Lung (tissue), 12 donors: ENCODE results near the gene RNF13. TPM values are rescaled to one million over a fixed set of nuclear protein-coding genes. Genes with fewer than 3 reads are reported as not detected.

Experiments
- ATAC-seq: fragments of 200-7000 bp; cut with Tn5 transposase; one replicate; pipeline ENCODE4 v1.9.1; 2020; ENCODE audit warnings: moderate number of reproducible peaks; ENCODE audit not compliant: insufficient read depth, low FRiP score
- DNase-seq, 3 donors: peaks; one replicate each; pipeline ENCODE4 v3.0.0-alpha.2; 2013 to 2017
- H3K27ac ChIP-seq, 2 donors: one replicate each; pipeline ENCODE4 v1.5.1; 2013; ENCODE audit warnings: mild to moderate bottlenecking in 2 of 2, moderate library complexity in 2 of 2, control low read depth in 1 of 2, inconsistent platforms in 1 of 2, low read depth in 1 of 2, low read length in 1 of 2
- H3K27me3 ChIP-seq, 3 donors: one replicate each; pipeline ENCODE4 v1.5.1; 2013; ENCODE audit warnings: low read length in 2 of 3; ENCODE audit not compliant: control insufficient read depth in 3 of 3, insufficient read depth in 3 of 3
- H3K36me3 ChIP-seq, 4 donors: one replicate each; pipeline ENCODE4 v1.5.1; 2013; ENCODE audit warnings: low read length in 4 of 4, mild to moderate bottlenecking in 1 of 4, moderate library complexity in 1 of 4; ENCODE audit not compliant: control insufficient read depth in 4 of 4, insufficient read depth in 4 of 4
- H3K4me1 ChIP-seq, 5 donors: one replicate each; pipeline ENCODE4 v1.5.1; 2013; ENCODE audit warnings: low read length in 5 of 5, mild to moderate bottlenecking in 2 of 5, moderate library complexity in 1 of 5; ENCODE audit not compliant: control insufficient read depth in 5 of 5, insufficient read depth in 5 of 5
- H3K4me3 ChIP-seq: one replicate; pipeline ENCODE4 v1.5.1; 2013; ENCODE audit warnings: mild to moderate bottlenecking, control low read depth, moderate library complexity
- H3K9ac ChIP-seq, 2 donors: one replicate each; pipeline ENCODE4 v1.5.1; 2013; ENCODE audit warnings: low read length in 2 of 2, control low read depth in 1 of 2; ENCODE audit not compliant: insufficient read depth in 1 of 2
- H3K9me3 ChIP-seq, 4 donors: one replicate each; pipeline ENCODE4 v1.5.1; 2013; ENCODE audit warnings: low read length in 3 of 4, mild to moderate bottlenecking in 1 of 4, moderate library complexity in 1 of 4; ENCODE audit not compliant: control insufficient read depth in 4 of 4, insufficient read depth in 3 of 4
- CTCF ChIP-seq: IDR thresholded peaks from 2 replicates; pipeline ENCODE4 v1.5.1; 2012; ENCODE audit warnings: mild to moderate bottlenecking; ENCODE audit errors: control extremely low read depth, extremely low read depth
- whole genome bisulfite sequencing, 2 donors: extraction: QIAGEN DNeasy Blood & Tissue Kit; methylation state at CpG; one replicate each; pipeline ENCODE4 v1.1.7; 2013; 5-methylcytosine and 5-hydroxymethylcytosine counted together
- polyA plus RNA-seq, 2 donors: library from polyadenylated mRNA; stranded (reverse); fragments of 200-250 nt; gene quantifications; one replicate each; pipeline ENCODE4 v1.2.1, GENCODE V29; 2013
- total RNA-seq, 2 donors: library from RNA; depleted of rRNA in 1 of 2; stranded (reverse); fragments of >200 nt in 1 of 2; gene quantifications; one replicate each; pipeline ENCODE4 v1.2.1, GENCODE V29; 2014 to 2021
- donor health status: control.
- donor health status: control.
- donor health status: Bipolar disorder and iron deficiency.
- donor health status: healthy.
- donor health status: DM: yes; HTN: yes; CAD: no.

The RNF13 gene
- total and polyA plus RNA-seq, 4 donors, result 56.2 to 170 (median 96.7) TPM

DNA sequence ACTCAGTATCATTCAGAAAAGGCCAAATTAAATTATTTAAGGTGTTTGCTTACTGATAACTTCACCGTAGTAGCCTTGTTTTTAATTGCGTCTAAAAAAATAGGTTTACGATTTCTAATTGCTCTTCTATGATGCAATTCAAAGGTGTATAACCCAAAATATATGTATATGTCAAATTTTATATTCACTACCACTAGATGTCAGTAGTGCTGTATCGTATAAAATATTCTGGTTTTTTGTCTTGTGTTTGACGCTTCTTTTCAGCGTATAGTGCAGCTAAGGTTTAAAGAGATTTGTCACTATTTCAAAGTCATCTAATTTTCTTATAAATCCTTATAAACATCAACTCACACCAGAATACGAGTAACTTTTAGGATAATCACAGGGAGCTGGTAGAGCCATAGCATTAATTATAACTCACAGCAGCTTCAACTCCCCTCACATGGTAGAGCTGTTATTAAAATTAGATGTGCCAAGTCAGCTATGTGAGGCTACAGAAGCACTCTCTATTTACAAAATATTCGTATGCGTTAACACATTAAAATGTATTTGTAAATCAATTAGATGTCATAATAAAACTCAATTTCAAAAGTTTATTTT, 154.2 kb downstream of the RNF13 start:
- H3K36me3 ChIP-seq, result peaks cover 0 to 15% (median 8%) of the 10 kb centered on the region in 4 donors
- H3K9ac ChIP-seq, result peak overlapping the region in 1 of 2 donors; percentile 4
- WGBS, 2 donors, result 30 to 34% methylated on average over 9 of the region's 9 CpGs

DNA sequence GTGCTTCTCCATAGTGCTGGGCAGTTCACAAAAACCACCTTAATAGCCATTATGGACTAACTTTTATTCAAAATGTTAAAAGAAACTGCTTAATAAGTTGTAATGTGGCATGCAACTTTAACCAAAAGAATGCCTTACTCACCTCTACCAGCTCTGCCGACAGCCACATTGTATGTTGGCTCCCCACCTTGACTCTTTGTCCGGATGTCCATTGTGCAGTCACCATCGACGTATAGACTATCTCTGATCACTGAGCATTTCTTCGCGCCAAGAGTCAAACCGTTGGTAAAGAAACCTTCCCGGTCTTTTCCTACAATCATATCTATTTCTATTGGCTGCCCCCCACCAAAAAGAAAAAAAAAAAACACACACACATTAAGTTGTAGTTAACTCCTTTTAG, 155.2 kb downstream of the RNF13 start:
- no peak overlapping the region for H3K9ac ChIP-seq
- H3K36me3 ChIP-seq, result peaks cover 0 to 15% (median 8%) of the 10 kb centered on the region in 4 donors
- H3K9me3 ChIP-seq, result no peaks in the 10 kb centered on the region
- ATAC-seq (no peak), DNase-seq (peak in 1 of 3 donors; percentile 49)
- 87% methylated on average over 8 of the region's 8 CpGs for WGBS, 2 donors
- H3K27me3 ChIP-seq, result no peaks in the 10 kb centered on the region
- peak overlapping the region in 1 of 2 donors; percentile 16 for H3K27ac ChIP-seq
- H3K4me3 ChIP-seq, result no peak overlapping the region
- TF ChIP-seq CTCF, result no peak
- peaks cover 0 to 45% (median 15%) of the 10 kb centered on the region in 5 donors for H3K4me1 ChIP-seq

More for the DNA sequence above, 154.2 kb downstream of the RNF13 start:
- H3K4me3 ChIP-seq, result no peak overlapping the region
- no peaks in the 10 kb centered on the region for H3K27me3 ChIP-seq
- H3K27ac ChIP-seq, result no peak overlapping the region
- peak in 2 of 3 donors; percentile 83 to 85 for DNase-seq
- ATAC-seq, result no peak
- peaks cover 0 to 39% (median 15%) of the 10 kb centered on the region in 5 donors for H3K4me1 ChIP-seq
- H3K9me3 ChIP-seq, result no peaks in the 10 kb centered on the region
- peak; percentile 50 for TF ChIP-seq CTCF

- DNase-seq (peak; percentile 84 to 90 (median 90)), ATAC-seq (no peak)
- no peak for TF ChIP-seq CTCF
- peaks cover 0 to 42% (median 14%) of the 10 kb centered on the region in 5 donors for H3K4me1 ChIP-seq
- H3K27ac ChIP-seq, result peak overlapping the region in 1 of 2 donors; percentile 98
- H3K9me3 ChIP-seq, result no peaks in the 10 kb centered on the region
- H3K36me3 ChIP-seq, result peaks cover 0 to 15% (median 8%) of the 10 kb centered on the region in 4 donors
- peak overlapping the region; percentile 82 to 95 for H3K9ac ChIP-seq
- 55% methylated on average over 15 of the region's 15 CpGs for WGBS, 2 donors
- no peak overlapping the region for H3K4me3 ChIP-seq
- H3K27me3 ChIP-seq, result no peaks in the 10 kb centered on the region
Measured at GRCh38 chr3:149969110-149969939, 156.3 kb downstream of the RNF13 start.
